NCI-H2196 treated with DMSO at 0.1 percent for 48 hours (cell line): ENCODE data around the gene PITPNC1.
"Not testable (repeated sequence)": the region's sequence is repeated elsewhere in the genome, so short reads cannot be mapped to it uniquely, and the experiment has no call there.

Source experiments
- DNase-seq: peaks from one replicate; lab custom pipeline; 2025; ENCODE audit not compliant: unreplicated experiment; lab: John Stamatoyannopoulos, UW

Gene PITPNC1

GRCh38 chr17:67570797-67571196 is 193.7 kb downstream of the PITPNC1 start:
- no peak for DNase-seq

DNA sequence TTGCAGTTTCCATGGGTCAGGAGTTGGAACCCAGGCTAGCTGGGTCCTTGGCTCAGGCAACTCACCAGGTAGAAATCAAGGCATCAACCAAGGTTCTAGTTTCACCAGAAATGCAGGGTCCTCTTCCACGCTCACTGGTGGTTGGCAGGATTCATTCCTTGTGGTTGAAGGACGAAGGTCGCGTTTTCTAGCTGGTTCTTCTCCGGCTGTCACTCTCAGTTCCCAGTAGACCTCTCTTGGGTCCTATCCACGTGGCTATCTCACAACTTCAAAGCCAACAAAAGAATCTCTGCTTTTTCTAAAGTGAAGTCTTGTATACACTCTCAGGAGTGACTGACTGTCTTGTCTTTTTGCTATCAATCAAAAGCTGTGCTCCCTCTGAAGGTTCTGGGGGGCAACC is 194.4 kb downstream of the PITPNC1 start:
- DNase-seq: no peak

GRCh38 chr17:67573987-67574657 is 197.0 kb downstream of the PITPNC1 start:
- DNase-seq: no peak

DNA sequence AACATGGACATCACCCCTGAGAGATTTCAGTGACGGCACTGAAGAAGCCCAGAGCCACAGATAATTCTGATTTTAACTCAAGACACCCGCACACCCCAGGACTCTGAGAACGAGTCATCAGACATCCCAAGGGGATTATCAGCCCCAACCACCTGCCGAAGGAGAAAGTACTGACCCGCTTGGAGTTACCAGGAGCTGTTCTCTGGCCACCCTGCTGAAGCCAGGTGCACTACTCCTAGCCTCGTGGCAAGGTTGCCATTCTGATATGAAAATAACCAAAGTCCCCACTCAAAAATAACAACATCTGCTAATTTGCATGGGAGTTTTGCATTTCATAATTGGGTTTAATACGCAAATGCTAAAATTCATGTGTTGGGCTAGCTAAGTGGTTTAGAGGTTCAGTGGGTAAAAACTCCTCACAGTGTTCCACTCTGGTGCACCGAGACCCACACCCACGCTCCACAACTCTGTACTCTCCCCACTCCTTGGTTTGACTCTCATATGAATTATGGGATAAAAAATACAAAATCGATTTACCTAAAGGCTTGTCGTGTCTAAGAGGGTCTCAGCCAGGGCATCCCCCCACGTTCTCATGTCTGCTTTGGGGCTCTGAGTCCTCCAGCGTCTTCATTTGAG is 197.7 kb downstream of the PITPNC1 start:
- DNase-seq: no peak

GRCh38 chr17:67575325-67575724 is 198.2 kb downstream of the PITPNC1 start:
- DNase-seq: no peak

GRCh38 chr17:67576471-67577115 is 199.5 kb downstream of the PITPNC1 start:
- no peak for DNase-seq

- no peak for DNase-seq
These were observed 200.5 kb downstream of the PITPNC1 start for GRCh38 chr17:67577429-67578141.

- no peak for DNase-seq
These were observed 201.0 kb downstream of the PITPNC1 start for GRCh38 chr17:67578142-67578457.

- DNase-seq: not testable (repeated sequence)
These were observed 201.8 kb downstream of the PITPNC1 start for GRCh38 chr17:67578679-67579405.

GRCh38 chr17:67582673-67583081 is 205.6 kb downstream of the PITPNC1 start:
- DNase-seq: peak; percentile 63

GRCh38 chr17:67585077-67585602 is 208.1 kb downstream of the PITPNC1 start:
- DNase-seq: peak; percentile 33

DNA sequence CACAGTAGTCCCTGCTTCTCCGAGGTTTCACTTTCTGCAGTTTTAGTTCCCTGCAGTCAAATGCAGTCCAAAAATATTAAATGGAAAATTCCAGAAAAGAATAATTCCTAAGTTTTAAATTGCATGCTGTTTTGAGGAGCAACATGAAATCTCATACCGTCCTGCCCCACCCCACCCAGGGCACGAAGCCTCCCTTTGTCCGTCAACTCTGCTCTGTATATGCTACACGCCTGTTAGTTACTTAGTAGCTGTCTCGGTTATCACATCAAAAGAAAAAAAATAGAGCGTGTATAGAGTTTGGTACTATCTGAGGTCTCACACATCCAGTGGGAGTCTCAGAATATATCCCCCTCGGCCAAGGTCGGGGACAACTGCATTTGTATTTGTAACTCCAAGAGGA is 211.2 kb downstream of the PITPNC1 start:
- no peak for DNase-seq

- DNase-seq: no peak
These were observed 217.2 kb downstream of the PITPNC1 start for GRCh38 chr17:67594115-67594880.

GRCh38 chr17:67600408-67600807 is 223.3 kb downstream of the PITPNC1 start:
- DNase-seq: no peak

- DNase-seq: no peak
These were observed 224.8 kb downstream of the PITPNC1 start for GRCh38 chr17:67601897-67602296.

- DNase-seq: no peak
These were observed 225.4 kb downstream of the PITPNC1 start for GRCh38 chr17:67602444-67602843.

- peak; percentile 59 for DNase-seq
These were observed 225.9 kb downstream of the PITPNC1 start for GRCh38 chr17:67602974-67603373.

DNA sequence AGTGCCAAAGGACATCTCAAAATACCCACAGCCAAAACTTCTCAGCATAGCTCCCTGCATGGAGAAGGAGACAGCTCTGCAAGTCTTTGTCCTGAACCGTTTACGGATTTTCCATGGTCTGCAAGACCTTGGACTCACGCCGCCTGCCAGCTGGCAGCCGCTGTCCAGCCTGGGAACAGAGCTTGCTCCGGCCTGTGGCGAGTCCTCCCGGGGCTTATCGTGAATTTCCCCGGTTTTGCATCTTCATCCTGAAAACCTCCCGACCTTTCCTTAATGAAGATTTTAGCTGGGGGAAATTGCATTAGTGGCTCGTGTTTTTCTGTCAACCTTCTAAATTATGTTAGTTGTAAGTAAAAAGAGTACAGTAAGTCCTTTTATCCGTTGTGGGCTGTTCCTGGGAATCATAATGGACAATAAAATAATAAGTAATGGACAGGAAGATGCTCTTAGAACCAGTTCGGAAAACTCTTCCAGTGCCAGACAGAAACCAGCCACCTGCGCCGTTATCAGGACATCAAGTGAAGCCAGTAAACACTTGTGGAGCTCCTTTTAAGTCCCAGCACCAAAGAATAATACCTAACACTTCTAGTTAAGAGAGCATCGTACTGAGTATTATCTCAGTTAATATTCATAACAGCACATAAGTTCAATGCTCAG is 228.3 kb downstream of the PITPNC1 start:
- no peak for DNase-seq

DNA sequence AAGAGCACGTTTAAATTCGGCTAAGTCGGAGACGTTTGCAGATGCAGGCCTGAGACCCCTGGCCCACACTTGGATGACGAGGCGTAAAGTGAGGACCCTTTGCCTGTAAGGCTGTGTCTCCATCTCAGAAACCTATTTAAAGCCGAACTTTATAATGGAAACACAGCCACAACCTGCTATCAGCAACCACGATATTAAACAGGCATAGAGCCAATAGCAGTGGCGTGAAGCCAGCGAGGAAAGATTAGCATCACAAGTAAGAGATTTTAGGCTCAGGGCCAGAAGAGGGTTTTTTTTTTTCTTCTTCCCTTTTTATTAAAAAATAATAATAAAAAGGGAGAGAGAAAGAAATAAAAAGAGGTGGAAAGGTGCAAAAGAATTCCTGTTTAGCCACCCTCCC is 229.4 kb downstream of the PITPNC1 start:
- DNase-seq: no peak
